Measurements from ENCODE around the gene TNFAIP1. TPM values are rescaled to one million over a fixed set of nuclear protein-coding genes. Genes with fewer than 3 reads are reported as not detected.
A peak's percentile ranks its signal among the peaks of the same experiment; 100 is the strongest.

Gene TNFAIP1
- total and polyA plus RNA-seq, 2 of the 4 experiments (the other 2 are of a cell fraction): 49.1 to 62.9 TPM

- no CpG with 5 or more reads among the region's 7 CpGs for WGBS, 2 experiments (ENCODE audit: extremely low coverage in 2 of 2, insufficient read length in 1 of 2)
- peak; percentile 64 for DNase-seq
- CTCF ChIA-PET: interaction anchor here (1.1 kb wide), 1 partner anchor 22 kb away, joined by 6 read pairs; no protein-coding TSS in a partner anchor
Measured at GRCh38 chr17:28394337-28395116, 59.0 kb downstream of the TNFAIP1 start.

More at GRCh38 chr17:28394337-28395116, 59.0 kb downstream of the TNFAIP1 start:
- intact Hi-C loops (cut with micrococcal nuclease) (no loop called here), dilution Hi-C loops (cut with HindIII; ENCODE audit: low sequenced_read_pairs, unreplicated experiment) (no loop called here), in situ Hi-C loops (cut with MboI; ENCODE audit: low sequenced_read_pairs) (no loop called here)
- no peak overlapping the region for H2AFZ ChIP-seq (replicated peaks; ENCODE audit: low read length, poor library complexity)
- no peak overlapping the region for H3K4me2 ChIP-seq (ENCODE audit: low read depth, low read length)
- no peak overlapping the region for H4K91ac ChIP-seq (ENCODE audit: insufficient read depth, low read depth, low read length)
- no peaks in the 10 kb centered on the region for H4K20me1 ChIP-seq (ENCODE audit: insufficient read depth, low read length)
- no peak overlapping the region for H2BK120ac ChIP-seq (ENCODE audit: low read depth, low read length)
- H3K9me1 ChIP-seq (ENCODE audit: insufficient read depth, low read length): peaks cover 18% of the 10 kb centered on the region; the same call in 1 of the 2 replicates
- H2AK5ac ChIP-seq (ENCODE audit: low read depth, low read length): no peak overlapping the region
- TF ChIP-seq, protein P1, sequence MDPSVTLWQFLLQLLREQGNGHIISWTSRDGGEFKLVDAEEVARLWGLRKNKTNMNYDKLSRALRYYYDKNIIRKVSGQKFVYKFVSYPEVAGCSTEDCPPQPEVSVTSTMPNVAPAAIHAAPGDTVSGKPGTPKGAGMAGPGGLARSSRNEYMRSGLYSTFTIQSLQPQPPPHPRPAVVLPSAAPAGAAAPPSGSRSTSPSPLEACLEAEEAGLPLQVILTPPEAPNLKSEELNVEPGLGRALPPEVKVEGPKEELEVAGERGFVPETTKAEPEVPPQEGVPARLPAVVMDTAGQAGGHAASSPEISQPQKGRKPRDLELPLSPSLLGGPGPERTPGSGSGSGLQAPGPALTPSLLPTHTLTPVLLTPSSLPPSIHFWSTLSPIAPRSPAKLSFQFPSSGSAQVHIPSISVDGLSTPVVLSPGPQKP (IDR thresholded peaks at IDR 0.05; ENCODE audit: borderline replicate concordance, low read depth, low read length): no peak
- peak; percentile 62; the same call in 1 of the 2 replicates for TF ChIP-seq CEBPB (IDR thresholded peaks at IDR 0.05; ENCODE audit: low read depth, low read length)
- H3K27ac ChIP-seq (ENCODE audit: insufficient read depth, low read length): peak overlapping the region; percentile 20; the same call in 1 of the 2 replicates
- no peaks in the 10 kb centered on the region for H3K79me1 ChIP-seq (ENCODE audit: low read depth in 1 of 2, low read length in 2 of 2)
- H3K14ac ChIP-seq (replicated peaks; ENCODE audit: low read depth, low read length): no peak overlapping the region
- POLR2A ChIA-PET (ENCODE audit: unreplicated experiment): no interaction called here
- H3K23ac ChIP-seq (ENCODE audit: low read depth, low read length): no peak overlapping the region
- no peak overlapping the region for H2AK9ac ChIP-seq (replicated peaks; ENCODE audit: low read depth, low read length, poor library complexity)
- H2BK20ac ChIP-seq (ENCODE audit: low read depth, low read length): no peak overlapping the region
- no TSS peak for BruUV-seq (replicated peaks)
- H3K4me3 ChIP-seq (ENCODE audit: insufficient read depth, low read depth, low read length): no peak overlapping the region
- ATAC-seq (ENCODE audit: low read depth): peak; percentile 84
- H4K8ac ChIP-seq (ENCODE audit: low read depth in 2 of 2, low read length in 2 of 2): no peak overlapping the region
- no peak overlapping the region for H4K5ac ChIP-seq (ENCODE audit: low read depth, low read length)
- no peak overlapping the region for H2BK15ac ChIP-seq (ENCODE audit: low read depth, low read length)
- no peaks in the 10 kb centered on the region for H3K9me3 ChIP-seq (ENCODE audit: control insufficient read depth, insufficient read depth, low read length)
- peaks cover 38% of the 10 kb centered on the region for H3K36me3 ChIP-seq (ENCODE audit: control insufficient read depth, insufficient read depth, low read length)
- no peak overlapping the region for H3K18ac ChIP-seq (ENCODE audit: low read depth, low read length)
- no peak overlapping the region for H3K9ac ChIP-seq (ENCODE audit: low read depth, low read length)
- H2BK5ac ChIP-seq (ENCODE audit: low read depth, low read length, poor library complexity, severe bottlenecking): no peak overlapping the region
- H3K27me3 ChIP-seq (ENCODE audit: control insufficient read depth, insufficient read depth, low read length): no peaks in the 10 kb centered on the region
- H3K56ac ChIP-seq (ENCODE audit: extremely low read depth, insufficient read depth, low read length): no peak overlapping the region
- peaks cover 9% of the 10 kb centered on the region for H3K4me1 ChIP-seq (ENCODE audit: control insufficient read depth, insufficient read depth, low read length)
- no peak overlapping the region for H3K4ac ChIP-seq (ENCODE audit: low read depth, low read length)

All from IMR-90 (cell line).